GM21423 (cell line): ENCODE results near the gene PCDHGA2.
A peak's percentile ranks its signal among the peaks of the same experiment; 100 is the strongest.

Experiments
- ATAC-seq: cut with Tn5 transposase; IDR thresholded peaks from one replicate; pipeline ENCODE4 v1.9.1; 2021; ENCODE audit warnings: mild to moderate bottlenecking, moderate library complexity; ENCODE audit not compliant: unreplicated experiment

The PCDHGA2 gene

GRCh38 chr5:141382469-141383294, 44.1 kb downstream of the PCDHGA2 start, which contains the start of gene PCDHGA7:
TSS of gene PCDHGA7 (plus strand) at chr5:141382742. CDS start at chr5:141382900, 158 bp downstream.
- ATAC-seq: no peak

DNA sequence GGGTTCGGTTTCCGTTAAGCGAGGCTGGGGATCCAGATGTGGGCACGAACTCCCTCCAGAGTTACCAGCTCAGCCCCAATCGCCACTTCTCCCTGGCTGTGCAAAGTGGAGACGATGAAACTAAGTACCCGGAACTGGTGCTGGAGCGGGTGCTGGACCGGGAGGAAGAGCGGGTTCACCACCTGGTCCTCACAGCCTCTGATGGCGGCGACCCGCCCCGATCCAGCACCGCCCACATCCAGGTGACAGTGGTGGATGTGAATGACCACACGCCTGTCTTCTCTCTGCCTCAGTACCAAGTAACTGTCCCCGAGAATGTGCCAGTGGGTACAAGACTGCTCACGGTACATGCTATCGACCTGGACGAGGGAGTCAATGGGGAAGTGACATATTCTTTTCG, 44.8 kb downstream of the PCDHGA2 start:
- no peak for ATAC-seq

- no peak for ATAC-seq
These were observed 46.1 kb downstream of the PCDHGA2 start for GRCh38 chr5:141384471-141385267.

DNA sequence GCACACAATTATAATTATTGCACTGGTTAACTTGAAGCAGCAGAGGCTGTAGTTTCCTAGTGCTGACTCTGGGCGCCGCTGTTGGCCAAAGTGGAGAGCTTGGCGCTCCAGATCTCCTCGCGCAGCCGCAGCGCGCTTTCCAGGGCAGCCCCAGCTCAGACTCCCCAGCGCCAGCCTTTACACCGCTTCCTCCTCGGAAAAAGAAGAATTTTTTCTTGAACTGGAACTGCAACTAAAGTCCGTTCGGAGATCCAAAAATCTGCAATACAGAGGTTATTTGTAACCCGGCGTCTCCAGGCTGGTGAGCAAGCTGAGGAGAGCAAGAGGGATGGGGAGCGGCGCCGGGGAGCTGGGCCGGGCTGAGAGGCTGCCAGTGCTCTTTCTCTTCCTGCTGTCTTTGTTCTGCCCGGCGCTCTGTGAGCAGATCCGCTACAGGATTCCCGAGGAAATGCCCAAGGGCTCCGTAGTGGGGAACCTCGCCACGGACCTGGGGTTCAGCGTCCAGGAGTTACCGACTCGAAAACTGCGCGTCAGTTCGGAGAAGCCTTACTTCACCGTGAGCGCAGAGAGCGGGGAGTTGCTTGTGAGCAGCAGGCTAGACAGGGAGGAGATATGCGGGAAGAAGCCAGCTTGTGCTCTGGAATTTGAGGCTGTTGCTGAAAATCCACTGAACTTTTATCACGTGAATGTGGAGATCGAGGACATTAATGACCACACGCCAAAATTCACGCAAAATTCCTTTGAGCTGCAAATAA, 49.2 kb downstream of the PCDHGA2 start, which contains the start of gene PCDHGB4:
Gene PCDHGB4 (plus strand): TSS at position 142 of the 755 bp plus-strand sequence. CDS start 187 bp downstream, at position 329.
- ATAC-seq: peak; percentile 79

GRCh38 chr5:141388661-141389060, 50.1 kb downstream of the PCDHGA2 start:
- no peak for ATAC-seq

GRCh38 chr5:141389153-141390042, 50.8 kb downstream of the PCDHGA2 start:
- ATAC-seq: no peak

GRCh38 chr5:141392429-141393198, 54.1 kb downstream of the PCDHGA2 start, which contains the start of gene PCDHGA8:
TSS of gene PCDHGA8 (plus strand) at chr5:141392633. CDS start at chr5:141392814, 181 bp downstream.
- no peak for ATAC-seq
